Ovary (tissue), 3 donors: ENCODE data around the gene TSPAN2.

Source experiments
- CTCF ChIP-seq, 3 donors: fragments of 450-650 bp in 2 of 3; fragments of 200-600 bp in 1 of 3; IDR thresholded peaks; one replicate each; pipeline versions ENCODE4 v1.5.1 to v1.8.0; 2016 to 2022; ENCODE audit warnings: antibody characterized with exemption in 3 of 3, mild to moderate bottlenecking in 1 of 3
- POLR2A ChIP-seq: fragments of 450-650 bp; IDR thresholded peaks from one replicate; pipeline ENCODE4 v1.6.1; 2017; ENCODE audit warnings: antibody characterized with exemption, mild to moderate bottlenecking, moderate library complexity
- donor health status: DM: no; HTN: no; CAD: no.

GRCh38 chr1:115029526-115029925, 59.8 kb downstream of the TSPAN2 start, which contains the start of gene TSHB:
- TF ChIP-seq POLR2A (no peak), CTCF (IDR thresholded peaks at IDR 0.05) (no peak)
